SK-N-SH (cell line): ENCODE data around the gene FYTTD1.

Source experiments
- EP300 ChIP-seq, 2 experiments: IDR thresholded peaks; 2 replicates each; pipeline versions ENCODE4 v1.4.0 to v1.6.1; 2012; ENCODE audit warnings: borderline replicate concordance in 1 of 2, low read depth in 1 of 2, low read length in 1 of 2
- EZH2phosphoT487 ChIP-seq: fragments of 200-600 bp; sonication (generic); IDR thresholded peaks from 2 replicates; pipeline ENCODE4 v1.6.1; 2017; ENCODE audit warnings: low read depth, mixed run types, mild to moderate bottlenecking, antibody characterized with exemption, moderate library complexity, borderline replicate concordance
- MEF2A ChIP-seq: IDR thresholded peaks from 2 replicates; pipeline ENCODE4 v1.4.0; 2012; ENCODE audit warnings: low read depth, borderline replicate concordance
- SIN3A ChIP-seq: IDR thresholded peaks from 2 replicates; pipeline ENCODE4 v1.6.1; 2012; ENCODE audit warnings: low read depth, mild to moderate bottlenecking, low read length, moderate library complexity, borderline replicate concordance
- TF ChIP-seq, protein P1 (sequence below): IDR thresholded peaks from 2 replicates; pipeline ENCODE4; 2012
- TF ChIP-seq, protein P2 (sequence below): fragments of 200-600 bp; sonication (generic); IDR thresholded peaks from 2 replicates; pipeline ENCODE4 v1.6.1; 2017; ENCODE audit warnings: antibody characterized with exemption, mild to moderate bottlenecking, moderate library complexity
- TF ChIP-seq, protein P3 (sequence below): IDR thresholded peaks from 2 replicates; pipeline ENCODE4 v1.4.0; 2012; ENCODE audit warnings: low read depth, borderline replicate concordance
- TF ChIP-seq, protein P4 (sequence below): IDR thresholded peaks from 2 replicates; pipeline ENCODE4 v1.4.0; 2012; ENCODE audit warnings: low read depth
- TF ChIP-seq, protein P5 (sequence below): IDR thresholded peaks from 2 replicates; pipeline ENCODE4 v1.6.1; 2012; ENCODE audit warnings: mild to moderate bottlenecking, low read depth, low read length, moderate library complexity
- TF ChIP-seq, protein P6 (sequence below): fragments of 150-350 bp; IDR thresholded peaks from 2 replicates; pipeline ENCODE4 v1.6.1; 2017; ENCODE audit warnings: antibody characterized with exemption, low read length, low read depth, borderline replicate concordance

DNA sequence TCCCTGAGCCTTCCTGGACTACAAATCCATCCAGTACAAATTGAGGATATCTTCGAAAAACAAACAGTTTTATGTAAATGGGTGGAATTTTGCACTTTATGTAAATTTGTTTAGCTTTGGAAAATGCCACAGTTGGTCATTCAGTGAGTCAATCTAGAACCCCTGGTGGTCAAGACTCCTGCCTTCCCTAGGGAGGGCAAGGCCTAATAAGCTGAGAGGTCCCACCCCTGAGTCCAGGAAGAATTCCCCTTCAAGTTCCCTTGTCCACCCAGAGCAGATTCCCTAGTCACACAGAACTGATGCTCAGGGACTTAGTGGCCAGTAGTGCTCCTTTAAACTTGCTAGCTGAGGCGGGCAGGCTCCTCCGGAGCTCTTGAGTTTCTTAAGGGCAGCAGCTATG is 6.9 kb upstream of the FYTTD1 start:
- TF ChIP-seq, protein P1, sequence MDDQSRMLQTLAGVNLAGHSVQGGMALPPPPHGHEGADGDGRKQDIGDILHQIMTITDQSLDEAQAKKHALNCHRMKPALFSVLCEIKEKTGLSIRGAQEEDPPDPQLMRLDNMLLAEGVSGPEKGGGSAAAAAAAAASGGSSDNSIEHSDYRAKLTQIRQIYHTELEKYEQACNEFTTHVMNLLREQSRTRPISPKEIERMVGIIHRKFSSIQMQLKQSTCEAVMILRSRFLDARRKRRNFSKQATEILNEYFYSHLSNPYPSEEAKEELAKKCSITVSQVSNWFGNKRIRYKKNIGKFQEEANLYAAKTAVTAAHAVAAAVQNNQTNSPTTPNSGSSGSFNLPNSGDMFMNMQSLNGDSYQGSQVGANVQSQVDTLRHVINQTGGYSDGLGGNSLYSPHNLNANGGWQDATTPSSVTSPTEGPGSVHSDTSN = no peak
- TF ChIP-seq, protein P2, sequence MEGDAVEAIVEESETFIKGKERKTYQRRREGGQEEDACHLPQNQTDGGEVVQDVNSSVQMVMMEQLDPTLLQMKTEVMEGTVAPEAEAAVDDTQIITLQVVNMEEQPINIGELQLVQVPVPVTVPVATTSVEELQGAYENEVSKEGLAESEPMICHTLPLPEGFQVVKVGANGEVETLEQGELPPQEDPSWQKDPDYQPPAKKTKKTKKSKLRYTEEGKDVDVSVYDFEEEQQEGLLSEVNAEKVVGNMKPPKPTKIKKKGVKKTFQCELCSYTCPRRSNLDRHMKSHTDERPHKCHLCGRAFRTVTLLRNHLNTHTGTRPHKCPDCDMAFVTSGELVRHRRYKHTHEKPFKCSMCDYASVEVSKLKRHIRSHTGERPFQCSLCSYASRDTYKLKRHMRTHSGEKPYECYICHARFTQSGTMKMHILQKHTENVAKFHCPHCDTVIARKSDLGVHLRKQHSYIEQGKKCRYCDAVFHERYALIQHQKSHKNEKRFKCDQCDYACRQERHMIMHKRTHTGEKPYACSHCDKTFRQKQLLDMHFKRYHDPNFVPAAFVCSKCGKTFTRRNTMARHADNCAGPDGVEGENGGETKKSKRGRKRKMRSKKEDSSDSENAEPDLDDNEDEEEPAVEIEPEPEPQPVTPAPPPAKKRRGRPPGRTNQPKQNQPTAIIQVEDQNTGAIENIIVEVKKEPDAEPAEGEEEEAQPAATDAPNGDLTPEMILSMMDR = no peak
- TF ChIP-seq, protein P3, sequence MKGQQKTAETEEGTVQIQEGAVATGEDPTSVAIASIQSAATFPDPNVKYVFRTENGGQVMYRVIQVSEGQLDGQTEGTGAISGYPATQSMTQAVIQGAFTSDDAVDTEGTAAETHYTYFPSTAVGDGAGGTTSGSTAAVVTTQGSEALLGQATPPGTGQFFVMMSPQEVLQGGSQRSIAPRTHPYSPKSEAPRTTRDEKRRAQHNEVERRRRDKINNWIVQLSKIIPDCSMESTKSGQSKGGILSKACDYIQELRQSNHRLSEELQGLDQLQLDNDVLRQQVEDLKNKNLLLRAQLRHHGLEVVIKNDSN = no peak
- TF ChIP-seq EP300 (IDR thresholded peaks at IDR 0.05; ENCODE audit: borderline replicate concordance in 1 of 2, low read depth in 1 of 2, low read length in 1 of 2) (no peak), SIN3A (no peak), EZH2phosphoT487 (no peak), MEF2A (no peak)
- TF ChIP-seq, protein P4, sequence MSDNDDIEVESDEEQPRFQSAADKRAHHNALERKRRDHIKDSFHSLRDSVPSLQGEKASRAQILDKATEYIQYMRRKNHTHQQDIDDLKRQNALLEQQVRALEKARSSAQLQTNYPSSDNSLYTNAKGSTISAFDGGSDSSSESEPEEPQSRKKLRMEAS = no peak
- TF ChIP-seq, protein P5, sequence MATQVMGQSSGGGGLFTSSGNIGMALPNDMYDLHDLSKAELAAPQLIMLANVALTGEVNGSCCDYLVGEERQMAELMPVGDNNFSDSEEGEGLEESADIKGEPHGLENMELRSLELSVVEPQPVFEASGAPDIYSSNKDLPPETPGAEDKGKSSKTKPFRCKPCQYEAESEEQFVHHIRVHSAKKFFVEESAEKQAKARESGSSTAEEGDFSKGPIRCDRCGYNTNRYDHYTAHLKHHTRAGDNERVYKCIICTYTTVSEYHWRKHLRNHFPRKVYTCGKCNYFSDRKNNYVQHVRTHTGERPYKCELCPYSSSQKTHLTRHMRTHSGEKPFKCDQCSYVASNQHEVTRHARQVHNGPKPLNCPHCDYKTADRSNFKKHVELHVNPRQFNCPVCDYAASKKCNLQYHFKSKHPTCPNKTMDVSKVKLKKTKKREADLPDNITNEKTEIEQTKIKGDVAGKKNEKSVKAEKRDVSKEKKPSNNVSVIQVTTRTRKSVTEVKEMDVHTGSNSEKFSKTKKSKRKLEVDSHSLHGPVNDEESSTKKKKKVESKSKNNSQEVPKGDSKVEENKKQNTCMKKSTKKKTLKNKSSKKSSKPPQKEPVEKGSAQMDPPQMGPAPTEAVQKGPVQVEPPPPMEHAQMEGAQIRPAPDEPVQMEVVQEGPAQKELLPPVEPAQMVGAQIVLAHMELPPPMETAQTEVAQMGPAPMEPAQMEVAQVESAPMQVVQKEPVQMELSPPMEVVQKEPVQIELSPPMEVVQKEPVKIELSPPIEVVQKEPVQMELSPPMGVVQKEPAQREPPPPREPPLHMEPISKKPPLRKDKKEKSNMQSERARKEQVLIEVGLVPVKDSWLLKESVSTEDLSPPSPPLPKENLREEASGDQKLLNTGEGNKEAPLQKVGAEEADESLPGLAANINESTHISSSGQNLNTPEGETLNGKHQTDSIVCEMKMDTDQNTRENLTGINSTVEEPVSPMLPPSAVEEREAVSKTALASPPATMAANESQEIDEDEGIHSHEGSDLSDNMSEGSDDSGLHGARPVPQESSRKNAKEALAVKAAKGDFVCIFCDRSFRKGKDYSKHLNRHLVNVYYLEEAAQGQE = no peak
- TF ChIP-seq, protein P6, sequence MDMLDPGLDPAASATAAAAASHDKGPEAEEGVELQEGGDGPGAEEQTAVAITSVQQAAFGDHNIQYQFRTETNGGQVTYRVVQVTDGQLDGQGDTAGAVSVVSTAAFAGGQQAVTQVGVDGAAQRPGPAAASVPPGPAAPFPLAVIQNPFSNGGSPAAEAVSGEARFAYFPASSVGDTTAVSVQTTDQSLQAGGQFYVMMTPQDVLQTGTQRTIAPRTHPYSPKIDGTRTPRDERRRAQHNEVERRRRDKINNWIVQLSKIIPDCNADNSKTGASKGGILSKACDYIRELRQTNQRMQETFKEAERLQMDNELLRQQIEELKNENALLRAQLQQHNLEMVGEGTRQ = no peak
